ENCODE measurements around the gene OR2V2.
A peak's percentile ranks its signal among the peaks of the same experiment; 100 is the strongest.

OR2V2 gene

GRCh38 chr5:181145133-181145532 lies 2.3 kb upstream of the OR2V2 start:
- no peak for DNase-seq (ENCODE audit: low read depth)

GRCh38 chr5:181149355-181149754 lies 2.0 kb downstream of the OR2V2 start:
- DNase-seq (ENCODE audit: low read depth), result no peak

- DNase-seq (ENCODE audit: low read depth), result no peak
Observed at GRCh38 chr5:181149806-181150733, 2.7 kb downstream of the OR2V2 start.

GRCh38 chr5:181151146-181151545 lies 3.8 kb downstream of the OR2V2 start:
- no peak for DNase-seq (ENCODE audit: low read depth)

- DNase-seq (ENCODE audit: low read depth), result no peak
Observed at GRCh38 chr5:181152406-181152805, 5.0 kb downstream of the OR2V2 start.

- DNase-seq (ENCODE audit: low read depth), result no peak
Observed at GRCh38 chr5:181153814-181154213, 6.4 kb downstream of the OR2V2 start.

GRCh38 chr5:181156758-181157157 lies 9.4 kb downstream of the OR2V2 start:
- DNase-seq (ENCODE audit: low read depth), result no peak

GRCh38 chr5:181158869-181159268 lies 11.5 kb downstream of the OR2V2 start:
- DNase-seq (ENCODE audit: low read depth), result no peak

- peak; percentile 57 for DNase-seq (ENCODE audit: low read depth)
Observed at GRCh38 chr5:181159286-181160151, 12.1 kb downstream of the OR2V2 start.

GRCh38 chr5:181160152-181160754 lies 12.9 kb downstream of the OR2V2 start:
- DNase-seq (ENCODE audit: low read depth), result no peak

- DNase-seq (ENCODE audit: low read depth), result peak; percentile 34
Observed at GRCh38 chr5:181160755-181161533, 13.6 kb downstream of the OR2V2 start.

GRCh38 chr5:181161534-181162175 lies 14.3 kb downstream of the OR2V2 start:
- no peak for DNase-seq (ENCODE audit: low read depth)

- DNase-seq (ENCODE audit: low read depth), result no peak
Observed at GRCh38 chr5:181163487-181164075, 16.2 kb downstream of the OR2V2 start.

- no peak for DNase-seq (ENCODE audit: low read depth)
Observed at GRCh38 chr5:181164076-181164952, 16.9 kb downstream of the OR2V2 start.

GRCh38 chr5:181166812-181167733 lies 19.7 kb downstream of the OR2V2 start:
- DNase-seq (ENCODE audit: low read depth), result no peak

GRCh38 chr5:181167814-181168488 lies 20.6 kb downstream of the OR2V2 start:
- no peak for DNase-seq (ENCODE audit: low read depth)

- no peak for DNase-seq (ENCODE audit: low read depth)
Observed at GRCh38 chr5:181168595-181169118, 21.3 kb downstream of the OR2V2 start.

Data from stromal cell of bone marrow (primary cell).